Activated CD4-positive, alpha-beta T cell treated with anti-CD3 and anti-CD28 coated beads for 36 hours (primary cell): Measurements from ENCODE around the gene TRAFD1. TPM values are rescaled to one million over a fixed set of nuclear protein-coding genes. Genes with fewer than 3 reads are reported as not detected.
"Not testable (repeated sequence)": the region's sequence is repeated elsewhere in the genome, so short reads cannot be mapped to it uniquely, and the experiment has no call there.

ENCODE experiments used
- ATAC-seq: fragments of 200-7000 bp; cut with Tn5 transposase; one replicate; pipeline ENCODE4 v1.10.0; 2021; ENCODE audit warnings: mild to moderate bottlenecking, moderate library complexity
- CTCF ChIA-PET: fragments of 350-600 bp; sonication (Branson Sonifier 250); formaldehyde crosslinking; loops from one replicate; lab custom pipeline; 2021; ENCODE audit warnings: antibody characterized with exemption; lab: Charles Lee
- POLR2A ChIA-PET: fragments of 350-600 bp; sonication (Branson Sonifier 250); formaldehyde crosslinking; loops from one replicate; lab custom pipeline; 2021; ENCODE audit warnings: antibody characterized with exemption, inconsistent platforms; lab: Charles Lee
- DNase-seq: peaks from one replicate; pipeline ENCODE4 v3.0.0-alpha.2; 2020
- H3K27ac Mint-ChIP-seq: one replicate; pipeline ENCODE4 v1.8.0; 2021; ENCODE audit warnings: mixed read lengths
- H3K27me3 Mint-ChIP-seq: one replicate; pipeline ENCODE4 v1.8.0; 2021; ENCODE audit warnings: mixed read lengths
- H3K36me3 Mint-ChIP-seq: one replicate; pipeline ENCODE4 v1.8.0; 2021; ENCODE audit warnings: low read depth, mixed read lengths
- H3K4me1 Mint-ChIP-seq: one replicate; pipeline ENCODE4 v1.8.0; 2021; ENCODE audit warnings: mixed read lengths
- H3K4me3 Mint-ChIP-seq: one replicate; pipeline ENCODE4 v1.8.0; 2021; ENCODE audit warnings: mild to moderate bottlenecking, moderate library complexity, mixed read lengths
- H3K9me3 Mint-ChIP-seq: one replicate; pipeline ENCODE4 v1.8.0; 2021; ENCODE audit warnings: low read depth, mixed read lengths
- intact Hi-C, 2 experiments: fragments of 100-400 bp; cut with DNase I in 1 of 2; cut with micrococcal nuclease in 1 of 2; formaldehyde crosslinking; loops; one replicate each; pipeline versions ENCODE4 v1.14.2 to v1.15.1; 2022 to 2024; cut with DNase I, micrococcal nuclease
- total RNA-seq, 2 experiments: library from RNA; stranded (reverse); gene quantifications; one replicate each; pipeline ENCODE4 v1.2.3, GENCODE V29; 2021

Gene TRAFD1, protein sequence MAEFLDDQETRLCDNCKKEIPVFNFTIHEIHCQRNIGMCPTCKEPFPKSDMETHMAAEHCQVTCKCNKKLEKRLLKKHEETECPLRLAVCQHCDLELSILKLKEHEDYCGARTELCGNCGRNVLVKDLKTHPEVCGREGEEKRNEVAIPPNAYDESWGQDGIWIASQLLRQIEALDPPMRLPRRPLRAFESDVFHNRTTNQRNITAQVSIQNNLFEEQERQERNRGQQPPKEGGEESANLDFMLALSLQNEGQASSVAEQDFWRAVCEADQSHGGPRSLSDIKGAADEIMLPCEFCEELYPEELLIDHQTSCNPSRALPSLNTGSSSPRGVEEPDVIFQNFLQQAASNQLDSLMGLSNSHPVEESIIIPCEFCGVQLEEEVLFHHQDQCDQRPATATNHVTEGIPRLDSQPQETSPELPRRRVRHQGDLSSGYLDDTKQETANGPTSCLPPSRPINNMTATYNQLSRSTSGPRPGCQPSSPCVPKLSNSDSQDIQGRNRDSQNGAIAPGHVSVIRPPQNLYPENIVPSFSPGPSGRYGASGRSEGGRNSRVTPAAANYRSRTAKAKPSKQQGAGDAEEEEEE
- total RNA-seq: 10 to 100 TPM; 52.5 to 54.1 TPM

DNA sequence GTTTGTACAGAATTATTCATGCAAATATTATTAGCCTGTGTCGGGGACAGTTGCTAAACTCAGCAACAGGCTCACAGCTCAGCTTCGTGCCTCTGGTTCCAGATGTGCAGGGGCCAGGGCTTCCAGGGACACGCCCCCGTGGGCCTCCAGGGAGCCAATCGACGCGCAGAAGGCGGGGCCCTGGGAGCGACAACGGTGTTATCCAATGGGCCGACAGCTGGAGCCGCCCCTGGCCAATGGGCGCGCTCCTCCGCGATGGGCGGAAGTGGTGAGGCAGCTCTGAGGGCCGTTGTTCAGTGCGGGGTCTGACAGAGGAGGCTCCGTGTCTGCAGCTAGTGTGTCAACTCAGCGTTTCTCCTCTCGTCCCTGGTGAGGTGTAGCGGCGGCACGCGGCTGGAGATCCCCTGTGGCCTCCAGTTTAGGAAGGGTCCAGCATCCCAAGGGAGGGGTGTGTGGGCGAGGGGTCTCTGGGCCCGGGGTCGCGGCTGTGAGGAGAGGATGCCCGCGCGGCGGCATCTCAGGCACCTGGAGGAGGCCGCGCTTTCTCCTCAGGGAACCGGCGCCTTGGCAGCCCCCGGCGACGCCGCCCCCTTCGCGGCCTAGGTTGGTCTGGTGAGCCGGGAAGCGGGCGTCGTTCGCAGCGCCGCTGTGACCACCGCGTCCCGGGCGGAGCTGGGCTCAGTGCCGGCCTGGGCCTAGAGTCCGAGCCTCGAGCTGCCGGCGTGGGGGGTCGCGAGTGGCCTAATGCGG lies at the start of gene TRAFD1:
Gene TRAFD1, plus strand, starts transcription at position 311 of the 750 bp plus-strand sequence. CDS start 4,963 bp downstream, outside the sequence.
- Mint-ChIP-seq H3K27me3 (no peaks in the 10 kb centered on the region), H3K4me3 (peak within 1 kb of the TSS; percentile 83), H3K4me1 (peaks cover 38% of the 10 kb centered on the region), H3K9me3 (no peaks in the 10 kb centered on the region), H3K36me3 (peaks cover 7% of the 10 kb centered on the region), H3K27ac (peak within 1 kb of the TSS; percentile 82)
- intact Hi-C loops: loop anchor here (1.0 to 5.0 kb wide), 9 partner anchors 16 to 528 kb away; partner anchors contain the start of genes ERP29 (in 2 of the 2), TMEM116 (in 2 of the 2), ACAD10 (in 1 of the 2) and ATXN2 (in 1 of the 2)
- ChIA-PET CTCF (interaction anchor here (0.6 to 1.9 kb wide), 8 partner anchors 9 to 1233 kb away, joined by 3 to 10 read pairs (median 4); partner anchors contain the start of gene NAA25), POLR2A (interaction anchor here (0.5 to 3.4 kb wide), 11 partner anchors 8 to 458 kb away, joined by 3 to 20 read pairs (median 4); partner anchors contain the start of genes ERP29 and TMEM116)
- ATAC-seq (peak; percentile 99), DNase-seq (peak; percentile 99)

DNA sequence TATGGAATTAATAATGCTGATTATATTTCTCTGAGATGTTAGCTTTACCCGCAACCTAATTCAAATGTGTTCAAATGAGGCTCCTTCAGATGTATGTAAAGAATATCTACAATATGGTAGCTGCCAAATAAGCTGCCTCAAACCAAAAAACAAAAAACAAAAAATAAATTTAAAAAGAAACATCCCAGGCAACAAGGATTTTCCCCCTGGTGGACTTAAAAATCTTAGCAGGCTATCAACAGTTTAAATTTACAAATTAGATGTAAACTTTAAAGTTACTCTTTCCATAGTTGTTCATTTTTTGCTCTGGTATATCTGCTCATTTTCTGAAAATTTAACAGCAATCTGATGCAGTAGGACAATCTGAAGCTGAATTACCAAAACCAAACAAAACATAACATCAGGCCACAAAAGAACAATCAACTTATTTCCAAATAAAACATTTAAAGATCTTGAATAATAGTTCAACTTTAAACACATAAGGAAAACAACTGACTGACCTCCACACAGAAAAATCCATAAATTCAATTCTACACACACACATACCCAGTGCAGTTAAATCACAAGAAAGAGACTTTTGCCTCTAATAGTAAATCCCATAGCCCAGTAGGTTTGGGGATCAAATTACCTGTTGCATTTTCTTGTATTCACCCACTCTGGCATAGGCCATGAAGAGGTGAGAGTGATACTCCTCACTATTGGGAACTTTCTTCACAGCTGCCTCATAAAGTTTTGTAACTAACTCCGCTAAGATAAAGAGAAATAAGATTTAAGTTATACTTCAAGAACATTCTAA lies 38.1 kb upstream of the TRAFD1 start:
- DNase-seq (no peak), ATAC-seq (no peak)
- POLR2A ChIA-PET: interaction anchor here (0.6 to 2.0 kb wide), 4 partner anchors 8 to 453 kb away, joined by 3 to 6 read pairs (median 5); no protein-coding TSS in a partner anchor
- Mint-ChIP-seq H3K27me3 (no peaks in the 10 kb centered on the region), H3K27ac (peak overlapping the region; percentile 67), H3K4me3 (no peak overlapping the region), H3K9me3 (no peaks in the 10 kb centered on the region), H3K4me1 (peaks cover 25% of the 10 kb centered on the region), H3K36me3 (peaks cover 55% of the 10 kb centered on the region)
- intact Hi-C loops: no loop called here
- CTCF ChIA-PET: interaction anchor here (0.6 to 1.7 kb wide), 4 partner anchors 9 to 83 kb away, joined by 3 to 5 read pairs (median 4); no protein-coding TSS in a partner anchor

DNA sequence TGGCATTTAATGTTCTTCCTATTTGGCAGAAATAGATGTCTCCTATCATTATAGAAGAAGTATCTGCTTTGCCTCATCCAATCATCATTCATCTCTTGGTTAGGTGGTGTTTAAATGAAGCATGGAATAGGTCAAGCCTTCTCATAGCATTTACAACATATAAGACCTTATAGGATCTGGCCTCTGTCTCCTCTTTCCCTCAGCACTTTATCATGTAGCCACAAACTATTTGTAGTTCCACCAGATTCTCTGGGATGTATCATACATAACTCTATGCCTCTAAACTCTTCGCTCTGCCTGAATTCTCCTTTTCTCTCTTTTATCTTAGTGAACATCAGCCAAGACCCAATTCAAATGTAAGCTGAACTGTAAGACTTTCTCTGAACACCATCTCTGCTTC lies 37.5 kb upstream of the TRAFD1 start:
- POLR2A ChIA-PET: interaction anchor here (0.6 to 1.0 kb wide), 2 partner anchors 12 to 13 kb away, joined by 5 read pairs; no protein-coding TSS in a partner anchor
- intact Hi-C loops: no loop called here
- H3K9me3 Mint-ChIP-seq: no peaks in the 10 kb centered on the region
- H3K4me3 Mint-ChIP-seq: no peak overlapping the region
- H3K36me3 Mint-ChIP-seq: peaks cover 52% of the 10 kb centered on the region
- ATAC-seq: no peak
- H3K27ac Mint-ChIP-seq: peak overlapping the region; percentile 59
- no peaks in the 10 kb centered on the region for H3K27me3 Mint-ChIP-seq
- CTCF ChIA-PET: interaction anchor here (1.7 kb wide), 1 partner anchor 9 kb away, joined by 3 read pairs; no protein-coding TSS in a partner anchor
- H3K4me1 Mint-ChIP-seq: peaks cover 23% of the 10 kb centered on the region
- no peak for DNase-seq

DNA sequence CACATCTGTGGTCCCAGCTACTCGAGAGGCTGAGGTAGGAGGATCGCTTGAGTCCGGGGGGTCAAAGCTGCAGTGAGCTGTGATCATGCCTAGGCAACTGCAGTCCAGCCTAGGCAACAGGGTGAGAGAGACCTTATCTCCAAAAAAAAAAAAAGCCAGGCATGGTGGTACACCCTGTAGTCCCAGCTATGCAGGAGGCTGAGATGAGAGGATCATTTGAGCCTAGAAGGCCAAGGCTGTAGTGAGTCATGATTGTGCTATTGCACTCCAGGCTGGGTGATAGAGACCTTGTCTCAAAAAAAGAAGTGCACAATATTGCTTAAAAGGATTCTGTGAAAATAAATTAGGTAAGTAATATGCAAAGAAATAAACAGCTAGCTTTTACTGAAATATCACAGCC lies 33.8 kb upstream of the TRAFD1 start:
- H3K36me3 Mint-ChIP-seq: peaks cover 52% of the 10 kb centered on the region
- no peak overlapping the region for H3K4me3 Mint-ChIP-seq
- intact Hi-C loops: no loop called here
- no peaks in the 10 kb centered on the region for H3K27me3 Mint-ChIP-seq
- H3K4me1 Mint-ChIP-seq: peaks cover 25% of the 10 kb centered on the region
- ChIA-PET CTCF (interaction anchor here (0.6 to 1.2 kb wide), 3 partner anchors 16 to 724 kb away, joined by 3 read pairs; no protein-coding TSS in a partner anchor), POLR2A (no interaction called here)
- no peak overlapping the region for H3K27ac Mint-ChIP-seq
- H3K9me3 Mint-ChIP-seq: no peaks in the 10 kb centered on the region
- DNase-seq (no peak), ATAC-seq (no peak)

DNA sequence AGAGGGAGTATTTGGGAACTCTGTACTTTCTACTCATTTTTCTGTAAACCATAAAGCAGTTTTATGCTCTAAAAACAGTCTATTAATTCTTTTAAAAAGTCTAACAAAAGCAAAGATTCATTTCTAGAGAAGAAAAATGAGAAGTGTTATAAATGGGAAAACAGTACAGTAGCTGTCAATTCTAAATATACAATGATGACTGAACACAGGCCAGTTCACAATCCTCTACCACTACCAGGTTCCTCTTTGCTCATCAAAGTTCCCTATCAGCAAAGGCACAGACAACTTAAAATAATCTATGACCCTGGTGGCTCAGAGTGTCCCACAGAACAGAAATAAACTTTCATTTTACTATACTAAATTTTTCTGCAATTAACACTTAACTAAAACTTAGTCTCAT lies 29.3 kb upstream of the TRAFD1 start:
- intact Hi-C loops: loop anchor here (1.0 to 2.0 kb wide), 5 partner anchors 10 to 34 kb away; partner anchors contain the start of gene NAA25 (in 1 of the 2)
- DNase-seq (no peak), ATAC-seq (peak; percentile 78)
- CTCF ChIA-PET: interaction anchor here (1.0 to 1.4 kb wide), 4 partner anchors 9 to 34 kb away, joined by 3 to 6 read pairs (median 4); no protein-coding TSS in a partner anchor
- Mint-ChIP-seq H3K27ac (peak overlapping the region; percentile 93), H3K27me3 (no peaks in the 10 kb centered on the region), H3K36me3 (peaks cover 56% of the 10 kb centered on the region), H3K4me3 (peak overlapping the region; percentile 35), H3K9me3 (no peaks in the 10 kb centered on the region), H3K4me1 (peaks cover 47% of the 10 kb centered on the region)
- POLR2A ChIA-PET: interaction anchor here (1.0 to 2.7 kb wide), 7 partner anchors 10 to 36 kb away, joined by 3 to 26 read pairs (median 5); partner anchors contain the start of genes NAA25 and TRAFD1

DNA sequence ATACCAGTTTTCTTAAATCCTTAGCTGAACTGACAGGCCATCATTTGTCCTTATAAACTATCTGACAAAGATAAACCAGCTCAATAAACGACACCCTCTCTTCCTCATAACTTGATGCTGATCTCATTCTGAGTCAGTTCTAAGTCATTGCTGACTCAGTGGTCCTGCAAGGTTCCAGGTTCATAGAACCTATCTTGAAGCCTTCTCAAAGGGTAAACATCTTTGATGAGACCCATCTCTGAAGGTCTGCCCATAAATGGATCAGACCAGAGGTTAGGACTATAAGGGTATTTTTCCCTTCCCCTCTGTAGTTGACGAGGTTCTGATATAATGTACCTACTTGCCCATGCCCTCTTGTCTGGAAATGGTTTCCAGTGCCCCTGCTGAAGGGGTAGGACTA lies 28.7 kb upstream of the TRAFD1 start:
- Mint-ChIP-seq H3K4me1 (peaks cover 48% of the 10 kb centered on the region), H3K9me3 (no peaks in the 10 kb centered on the region), H3K27ac (peak overlapping the region; percentile 93), H3K27me3 (no peaks in the 10 kb centered on the region), H3K36me3 (peaks cover 54% of the 10 kb centered on the region), H3K4me3 (peak overlapping the region; percentile 35)
- POLR2A ChIA-PET: interaction anchor here (1.0 to 2.7 kb wide), 7 partner anchors 10 to 35 kb away, joined by 3 to 26 read pairs (median 5); partner anchors contain the start of genes NAA25 and TRAFD1
- intact Hi-C loops: loop anchor here (1.0 to 2.0 kb wide), 5 partner anchors 10 to 34 kb away; partner anchors contain the start of gene NAA25 (in 1 of the 2)
- DNase-seq (peak; percentile 47), ATAC-seq (peak; percentile 96)
- CTCF ChIA-PET: interaction anchor here (1.0 to 1.7 kb wide), 6 partner anchors 9 to 83 kb away, joined by 3 to 8 read pairs (median 4); partner anchors contain the start of gene ERP29

DNA sequence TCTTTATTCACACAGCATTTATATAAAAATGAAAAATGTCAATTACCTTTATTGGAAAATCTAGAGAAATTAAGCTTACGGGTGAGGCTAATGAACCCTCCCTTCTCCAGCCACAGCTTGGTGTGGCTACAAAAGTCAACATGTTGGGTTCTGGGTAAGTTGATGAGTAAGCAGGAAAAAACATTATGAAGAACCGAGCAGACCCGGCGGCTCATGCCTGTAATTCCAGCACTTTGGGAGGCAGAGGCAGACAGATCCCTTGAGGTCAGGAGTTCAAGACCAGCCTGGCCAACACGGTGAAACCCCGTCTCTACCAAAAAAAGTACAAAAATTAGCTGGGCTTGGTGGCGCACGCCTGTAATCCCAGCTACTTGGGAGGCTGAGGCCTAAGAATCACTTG lies 27.7 kb upstream of the TRAFD1 start:
- Mint-ChIP-seq H3K4me1 (peaks cover 52% of the 10 kb centered on the region), H3K9me3 (no peaks in the 10 kb centered on the region), H3K36me3 (peaks cover 56% of the 10 kb centered on the region), H3K27me3 (no peaks in the 10 kb centered on the region), H3K4me3 (no peak overlapping the region), H3K27ac (peak overlapping the region; percentile 76)
- intact Hi-C loops: loop anchor here in 1 of 2 experiments (2.0 kb wide), 1 partner anchor 23 kb away; no protein-coding TSS in a partner anchor
- ATAC-seq (no peak), DNase-seq (no peak)
- POLR2A ChIA-PET: interaction anchor here (0.6 to 2.7 kb wide), 4 partner anchors 9 to 59 kb away, joined by 3 to 9 read pairs (median 4); partner anchors contain the start of gene TRAFD1
- CTCF ChIA-PET: interaction anchor here (0.9 to 1.7 kb wide), 4 partner anchors 22 to 84 kb away, joined by 3 to 8 read pairs (median 4); partner anchors contain the start of gene ERP29

DNA sequence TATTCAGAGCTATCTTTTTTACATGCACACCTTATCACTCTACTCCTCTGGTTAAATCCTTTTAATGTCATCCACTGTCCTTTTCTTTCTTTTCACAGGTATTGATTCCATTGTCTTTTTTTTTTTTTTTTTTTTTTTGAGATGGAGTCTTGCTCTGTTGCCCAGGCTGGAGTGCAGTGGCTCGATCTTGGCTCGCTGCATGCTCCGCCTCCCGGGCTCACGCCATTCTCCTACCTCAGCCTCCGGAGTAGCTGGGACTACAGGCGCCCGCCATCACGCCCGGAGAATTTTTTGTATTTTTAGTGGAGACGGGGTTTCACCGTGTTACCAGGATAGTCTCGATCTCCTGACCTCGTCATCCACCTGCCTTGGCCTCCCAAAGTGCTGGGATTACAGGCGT lies 24.9 kb upstream of the TRAFD1 start:
- H3K36me3 Mint-ChIP-seq: peaks cover 63% of the 10 kb centered on the region
- H3K4me3 Mint-ChIP-seq, DNase-seq, H3K27me3 Mint-ChIP-seq, intact Hi-C loops, H3K27ac Mint-ChIP-seq, ATAC-seq, H3K9me3 Mint-ChIP-seq: not testable (repeated sequence)
- ChIA-PET POLR2A (interaction anchor here (1.3 kb wide), 1 partner anchor 25 kb away, joined by 3 read pairs; the partner anchor contains the start of gene TRAFD1), CTCF (interaction anchor here (0.6 kb wide), 1 partner anchor 253 kb away, joined by 3 read pairs; no protein-coding TSS in a partner anchor)
- H3K4me1 Mint-ChIP-seq: peaks cover 72% of the 10 kb centered on the region

DNA sequence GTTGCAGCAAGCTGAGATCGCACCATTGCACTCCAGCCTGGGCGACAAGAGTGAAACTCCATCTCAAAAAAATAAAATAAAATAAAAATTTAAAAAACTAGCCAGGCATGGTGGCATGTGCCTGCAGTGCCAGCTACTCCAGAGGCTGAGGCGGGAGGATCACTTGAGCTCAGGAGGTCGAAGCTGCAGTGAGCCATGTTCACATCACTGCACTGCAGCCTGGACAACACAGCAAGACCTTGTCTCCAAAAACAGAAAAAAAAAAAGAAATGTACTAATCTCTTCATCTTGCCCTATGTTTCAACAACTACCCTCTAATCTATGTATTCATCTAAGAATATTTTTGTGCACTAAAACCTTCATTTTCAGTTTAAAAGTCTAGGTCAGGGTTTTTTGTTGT lies 23.2 kb upstream of the TRAFD1 start:
- Mint-ChIP-seq H3K27ac (peak overlapping the region; percentile 58), H3K4me3 (no peak overlapping the region), H3K4me1 (peaks cover 72% of the 10 kb centered on the region), H3K36me3 (peaks cover 65% of the 10 kb centered on the region), H3K27me3 (no peaks in the 10 kb centered on the region), H3K9me3 (no peaks in the 10 kb centered on the region)
- CTCF ChIA-PET: interaction anchor here (0.6 kb wide), 1 partner anchor 1215 kb away, joined by 3 read pairs; no protein-coding TSS in a partner anchor
- POLR2A ChIA-PET: interaction anchor here (0.6 kb wide), 1 partner anchor 37 kb away, joined by 9 read pairs; no protein-coding TSS in a partner anchor
- ATAC-seq (no peak), DNase-seq (no peak)
- intact Hi-C loops: no loop called here
